Effector CD8-positive, alpha-beta T cell (primary cell): ENCODE data around the gene ITM2C.
A peak's percentile ranks its signal among the peaks of the same experiment; 100 is the strongest.

Source experiments
- DNase-seq: peaks from one replicate; lab custom pipeline; 2025; lab: John Stamatoyannopoulos, UW

The ITM2C gene

GRCh38 chr2:230852113-230852512 is 12.6 kb upstream of the ITM2C start:
- DNase-seq: no peak

GRCh38 chr2:230861552-230862255 is 3.0 kb upstream of the ITM2C start:
- DNase-seq: no peak

GRCh38 chr2:230862292-230862691 is 2.5 kb upstream of the ITM2C start:
- DNase-seq: no peak

GRCh38 chr2:230863031-230863430 is 1.7 kb upstream of the ITM2C start:
- DNase-seq: no peak

GRCh38 chr2:230863442-230864121 is 1.2 kb upstream of the ITM2C start:
- DNase-seq: no peak

GRCh38 chr2:230864122-230864604 is 579 bp upstream of the ITM2C start:
- no peak for DNase-seq

GRCh38 chr2:230865307-230865765 is 594 bp downstream of the ITM2C start:
- no peak for DNase-seq

- DNase-seq: no peak
Observed at GRCh38 chr2:230865766-230866755, 1.3 kb downstream of the ITM2C start.

GRCh38 chr2:230866756-230867523 is 2.2 kb downstream of the ITM2C start:
- peak; percentile 67 for DNase-seq

GRCh38 chr2:230868161-230868946 is 3.6 kb downstream of the ITM2C start:
- no peak for DNase-seq

GRCh38 chr2:230868947-230869913 is 4.5 kb downstream of the ITM2C start:
- no peak for DNase-seq

GRCh38 chr2:230869914-230870543 is 5.3 kb downstream of the ITM2C start:
- no peak for DNase-seq

- no peak for DNase-seq
Observed at GRCh38 chr2:230870544-230871360, 6.0 kb downstream of the ITM2C start.

GRCh38 chr2:230871361-230872150 is 6.8 kb downstream of the ITM2C start:
- no peak for DNase-seq

GRCh38 chr2:230872151-230872967 is 7.6 kb downstream of the ITM2C start:
- no peak for DNase-seq

- no peak for DNase-seq
Observed at GRCh38 chr2:230872968-230873660, 8.4 kb downstream of the ITM2C start.
